Hindlimb muscle (tissue), 1 donor: Measurements from ENCODE around the gene SLC39A3. TPM values are rescaled to one million over a fixed set of nuclear protein-coding genes. Genes with fewer than 3 reads are reported as not detected.

Source experiments
- DNase-seq: peaks from one replicate; pipeline ENCODE4 v3.0.0-alpha.2; 2013
- polyA plus RNA-seq: library from polyadenylated mRNA; unstranded; fragments of 120-200 nt; gene quantifications from one replicate; pipeline ENCODE4 v1.2.1, GENCODE V29; 2013; ENCODE audit not compliant: insufficient read length

SLC39A3 gene, protein sequence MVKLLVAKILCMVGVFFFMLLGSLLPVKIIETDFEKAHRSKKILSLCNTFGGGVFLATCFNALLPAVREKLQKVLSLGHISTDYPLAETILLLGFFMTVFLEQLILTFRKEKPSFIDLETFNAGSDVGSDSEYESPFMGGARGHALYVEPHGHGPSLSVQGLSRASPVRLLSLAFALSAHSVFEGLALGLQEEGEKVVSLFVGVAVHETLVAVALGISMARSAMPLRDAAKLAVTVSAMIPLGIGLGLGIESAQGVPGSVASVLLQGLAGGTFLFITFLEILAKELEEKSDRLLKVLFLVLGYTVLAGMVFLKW
- 14.8 TPM for polyA plus RNA-seq

DNA sequence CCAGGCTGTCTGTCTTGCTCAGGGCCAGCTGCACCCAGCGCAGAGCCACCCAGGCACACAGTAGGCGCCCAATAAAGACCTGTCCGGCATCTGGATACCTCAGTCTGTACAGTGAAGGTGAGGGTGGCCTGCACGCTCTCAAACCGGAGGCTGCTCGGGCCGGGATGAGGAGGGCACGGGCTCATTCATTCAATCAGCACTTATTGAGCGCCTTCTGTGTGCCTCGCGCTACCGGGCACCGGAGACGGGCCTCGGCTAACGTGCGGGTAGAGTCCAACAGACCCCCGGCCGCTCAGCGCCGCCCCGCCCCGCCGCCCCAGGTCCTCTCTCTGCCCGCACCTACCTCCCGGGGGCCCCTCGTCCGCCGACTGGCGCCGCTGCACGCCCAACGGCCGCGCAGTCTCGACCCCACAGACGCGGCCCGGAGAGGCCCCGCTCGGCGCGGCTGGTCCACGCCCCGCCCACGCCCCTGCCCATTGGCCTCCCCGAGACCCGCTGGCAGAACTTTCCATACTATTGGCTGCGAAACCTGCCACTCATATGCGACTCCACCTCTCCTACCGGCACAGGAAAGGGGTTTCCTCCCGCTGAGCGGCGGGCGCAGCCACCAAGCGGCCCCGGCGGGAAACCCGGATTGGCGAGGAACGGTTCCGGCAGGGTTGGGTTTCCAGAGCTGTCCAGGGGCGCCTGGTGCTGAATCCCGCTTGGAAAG, at the start of gene SLC39A3:
TSS of gene SLC39A3 (minus strand) at position 416 of the 712 bp plus-strand sequence. CDS start 2,760 bp downstream, outside the sequence.
- DNase-seq: peak; percentile 96

DNA sequence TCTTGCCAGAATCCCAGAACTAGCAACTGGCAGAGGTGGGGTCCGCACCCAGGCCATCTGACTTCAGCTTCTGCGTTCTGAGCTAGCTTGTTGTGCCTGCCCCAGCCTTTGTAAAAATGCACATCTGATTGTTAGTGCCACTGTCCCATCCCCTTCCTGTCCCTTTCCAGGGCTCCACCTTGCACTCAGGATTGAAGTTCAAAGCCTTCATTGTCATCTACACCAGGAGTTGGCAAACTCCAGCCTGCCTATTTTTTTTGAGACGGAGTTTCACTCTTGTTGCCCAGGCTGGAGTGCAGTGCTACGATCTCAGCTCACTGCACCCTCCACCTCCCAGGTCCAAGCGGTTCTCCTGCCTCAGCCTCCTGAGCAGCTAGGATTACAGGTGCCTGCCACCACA, 48.4 kb upstream of the SLC39A3 start:
- no peak for DNase-seq

DNA sequence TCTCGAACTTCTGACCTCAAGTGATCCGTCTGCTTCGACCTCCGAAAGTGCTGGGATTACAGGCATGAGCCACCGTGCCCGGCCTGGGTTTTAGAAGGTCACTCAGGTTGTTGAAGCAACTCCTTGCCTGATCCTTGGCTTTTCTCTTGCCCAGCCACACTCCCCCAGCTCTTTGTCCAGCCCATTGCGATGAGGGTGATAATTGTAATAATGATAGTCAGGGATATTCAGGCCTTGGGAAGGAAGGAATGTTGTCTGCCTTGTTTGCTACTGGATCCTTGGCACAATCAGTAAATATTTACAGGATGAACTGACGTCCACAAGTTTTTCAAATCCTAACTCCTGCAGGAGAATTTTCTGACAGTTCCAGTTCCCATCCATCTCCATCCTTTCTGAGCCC, 47.3 kb upstream of the SLC39A3 start:
- DNase-seq: no peak

DNA sequence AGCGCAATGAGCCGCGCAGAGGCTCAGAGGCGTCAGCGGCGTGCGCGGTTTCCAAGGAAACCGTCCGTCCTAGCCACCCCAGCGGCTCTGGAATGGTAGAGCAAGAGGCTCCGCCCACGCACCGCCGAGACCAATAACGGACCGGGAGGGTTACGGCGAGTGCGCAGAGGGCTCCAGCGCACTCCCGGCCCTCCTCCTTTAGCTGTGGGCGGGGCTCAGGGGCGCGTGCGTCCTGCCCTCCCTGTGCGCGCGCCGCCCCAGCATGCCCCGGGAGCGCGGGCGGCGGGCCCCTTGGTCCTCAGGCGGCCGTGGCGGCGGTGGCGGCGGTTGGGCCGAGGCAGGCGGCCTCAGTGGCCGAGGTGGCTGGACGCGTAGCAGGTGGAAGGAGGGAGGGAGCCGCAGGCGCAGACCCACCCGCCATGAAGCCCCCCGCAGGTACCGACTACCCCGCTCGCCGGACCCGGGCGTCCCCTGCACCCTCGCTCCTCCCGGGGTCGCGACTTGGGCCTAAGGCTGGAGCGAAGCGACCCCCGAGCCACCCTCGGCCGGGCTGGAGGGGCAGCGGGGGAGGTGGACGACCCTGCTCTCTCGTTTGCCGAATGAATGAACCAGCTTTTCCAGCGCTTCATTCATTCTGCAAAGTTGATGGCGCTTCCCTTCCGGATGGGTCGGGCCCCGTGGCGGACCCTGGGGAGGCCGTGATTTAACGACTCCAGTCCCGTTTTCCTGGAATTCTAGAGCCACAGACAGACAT, 45.6 kb upstream of the SLC39A3 start, which contains the start of gene THOP1:
TSS of gene THOP1 (plus strand) at position 260 of the 754 bp plus-strand sequence. CDS start at position 420, 160 bp downstream.
- DNase-seq: peak; percentile 99

DNA sequence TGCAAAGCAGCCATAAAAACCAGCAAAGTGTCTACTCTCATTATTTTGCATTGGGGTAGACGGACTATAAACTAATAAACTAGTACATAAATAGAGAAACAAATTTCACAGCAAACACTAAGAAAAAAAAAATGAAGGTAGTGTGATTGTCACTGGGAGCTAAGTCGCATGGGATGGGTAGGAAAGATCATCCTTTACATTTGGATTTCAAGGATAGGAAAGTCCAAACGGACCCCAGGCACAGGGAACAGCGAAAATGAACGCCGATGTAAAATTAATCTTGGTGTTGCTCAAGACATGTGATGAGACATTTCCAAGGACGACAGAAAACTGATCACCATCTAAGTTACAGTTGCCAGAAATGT, 43.9 kb upstream of the SLC39A3 start:
- no peak for DNase-seq

DNA sequence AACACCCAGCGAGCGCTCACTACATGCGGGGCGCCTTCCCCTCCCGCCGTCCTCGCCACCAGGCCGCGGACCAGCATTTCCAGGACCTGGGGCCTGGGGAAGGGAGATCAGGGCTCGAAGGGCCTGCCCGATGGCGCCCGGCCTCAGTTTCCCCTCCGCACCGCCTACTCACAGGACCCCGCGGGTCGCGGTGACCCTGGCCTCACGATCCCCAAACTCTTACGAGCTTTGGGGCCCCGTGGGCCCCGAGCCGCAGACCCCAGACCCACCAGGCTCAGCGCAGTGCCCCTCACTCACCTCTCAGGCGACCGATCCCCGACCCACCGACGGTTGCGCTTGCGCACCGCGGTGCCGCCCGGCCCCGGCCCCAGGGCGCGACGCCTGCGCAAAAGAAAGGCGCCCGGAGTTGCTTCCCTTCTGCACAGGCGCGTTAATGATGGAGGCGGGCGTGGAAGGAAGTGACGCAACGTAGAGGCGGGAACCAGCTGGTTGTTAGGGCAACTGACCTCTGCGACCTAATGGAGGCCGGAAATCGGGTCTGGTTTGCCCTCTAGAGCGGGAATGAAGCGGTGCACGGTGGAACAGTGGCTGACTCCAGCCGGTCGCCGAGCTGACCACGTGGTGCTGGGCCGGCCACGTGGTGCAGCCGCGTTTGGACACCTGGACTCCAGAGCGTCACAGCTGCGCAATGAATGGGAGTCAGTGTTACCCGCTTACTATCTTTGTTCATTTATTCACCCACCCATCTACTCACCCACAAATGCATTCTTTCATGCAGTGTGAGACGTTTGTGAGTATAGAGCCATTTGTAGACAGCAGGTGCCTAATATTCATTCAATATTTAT, 43.3 kb upstream of the SLC39A3 start, which contains the start of gene SGTA:
TSS of gene SGTA (minus strand) at position 338 of the 845 bp plus-strand sequence. CDS start 14,205 bp downstream, outside the sequence.
- DNase-seq: peak; percentile 96

DNA sequence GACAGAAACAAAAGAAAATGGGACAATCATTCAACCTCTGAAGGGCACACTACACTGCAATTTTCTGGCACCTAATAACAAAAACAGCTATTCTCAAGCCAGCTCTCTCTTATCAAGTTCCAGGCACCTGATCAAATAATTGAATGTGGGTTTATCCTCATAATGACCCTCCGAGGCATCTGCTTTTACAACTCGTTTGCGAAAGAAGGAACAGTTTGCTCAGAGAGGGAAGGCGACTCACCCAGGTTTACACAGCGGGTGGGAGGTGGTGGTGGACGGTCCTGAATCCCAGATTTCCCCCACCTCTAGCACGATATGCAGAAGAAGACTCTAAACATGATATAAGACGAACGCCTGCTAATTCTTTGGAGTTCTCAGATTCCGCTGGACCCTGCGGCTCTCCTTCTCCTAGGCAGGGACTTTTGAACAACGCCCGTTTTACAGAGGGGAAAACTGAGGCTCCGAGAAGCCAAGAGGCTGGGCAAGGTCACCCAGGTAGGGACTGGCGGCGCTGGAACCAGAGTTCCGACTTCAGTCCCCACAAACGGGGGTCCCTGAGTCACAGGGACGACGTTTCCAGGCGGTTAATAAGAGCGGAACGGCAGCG, 42.6 kb upstream of the SLC39A3 start:
- no peak for DNase-seq

DNA sequence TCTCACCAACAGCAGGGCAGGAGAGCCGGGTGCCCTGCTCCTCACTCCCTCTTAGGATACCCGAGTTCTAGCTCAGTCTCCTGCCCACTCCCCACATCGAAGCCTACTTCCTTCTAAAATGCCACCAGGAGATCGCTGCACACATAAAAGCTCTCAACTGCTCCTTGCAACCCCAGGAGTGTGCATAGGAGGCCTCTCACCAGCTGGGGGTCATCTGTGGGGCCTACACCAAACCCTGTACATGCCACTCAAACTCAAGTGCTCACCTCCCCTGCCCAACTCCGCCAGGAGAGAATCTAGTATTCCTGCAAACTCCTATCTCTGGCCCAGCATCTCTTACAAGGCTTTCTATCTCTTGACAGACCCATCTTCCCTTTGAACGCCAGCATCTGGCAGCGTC, 40.5 kb upstream of the SLC39A3 start:
- no peak for DNase-seq

DNA sequence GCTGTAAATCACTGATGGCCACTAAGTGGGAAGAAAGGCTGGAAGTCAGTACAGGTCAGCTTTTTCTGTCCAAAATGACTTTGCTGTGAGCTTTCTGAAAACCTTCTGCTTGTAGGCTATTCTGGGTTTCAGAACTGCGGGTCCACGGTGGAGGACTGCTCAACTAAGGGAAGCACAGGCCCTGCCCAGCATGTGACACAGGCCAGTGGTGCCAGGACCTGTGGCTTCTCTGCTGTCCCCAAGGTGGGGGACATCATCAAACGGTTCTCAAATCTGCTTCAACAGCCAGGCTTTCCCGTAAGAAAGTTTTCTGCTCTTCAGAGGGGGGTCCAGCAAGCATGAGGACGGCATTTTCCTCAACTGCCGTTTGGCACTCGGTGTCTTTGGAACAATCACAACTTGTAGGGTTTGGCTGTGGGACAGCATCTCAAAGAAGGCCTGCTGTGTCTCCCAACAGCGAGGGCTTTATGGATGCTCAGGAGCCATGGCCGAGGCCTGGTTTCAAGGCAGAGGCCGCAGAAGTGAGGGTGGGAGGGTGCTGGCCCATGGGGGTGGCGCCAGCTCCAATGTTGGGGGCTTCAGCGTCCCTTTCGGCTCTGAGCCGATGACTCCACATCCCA, 39.4 kb upstream of the SLC39A3 start:
- no peak for DNase-seq

DNA sequence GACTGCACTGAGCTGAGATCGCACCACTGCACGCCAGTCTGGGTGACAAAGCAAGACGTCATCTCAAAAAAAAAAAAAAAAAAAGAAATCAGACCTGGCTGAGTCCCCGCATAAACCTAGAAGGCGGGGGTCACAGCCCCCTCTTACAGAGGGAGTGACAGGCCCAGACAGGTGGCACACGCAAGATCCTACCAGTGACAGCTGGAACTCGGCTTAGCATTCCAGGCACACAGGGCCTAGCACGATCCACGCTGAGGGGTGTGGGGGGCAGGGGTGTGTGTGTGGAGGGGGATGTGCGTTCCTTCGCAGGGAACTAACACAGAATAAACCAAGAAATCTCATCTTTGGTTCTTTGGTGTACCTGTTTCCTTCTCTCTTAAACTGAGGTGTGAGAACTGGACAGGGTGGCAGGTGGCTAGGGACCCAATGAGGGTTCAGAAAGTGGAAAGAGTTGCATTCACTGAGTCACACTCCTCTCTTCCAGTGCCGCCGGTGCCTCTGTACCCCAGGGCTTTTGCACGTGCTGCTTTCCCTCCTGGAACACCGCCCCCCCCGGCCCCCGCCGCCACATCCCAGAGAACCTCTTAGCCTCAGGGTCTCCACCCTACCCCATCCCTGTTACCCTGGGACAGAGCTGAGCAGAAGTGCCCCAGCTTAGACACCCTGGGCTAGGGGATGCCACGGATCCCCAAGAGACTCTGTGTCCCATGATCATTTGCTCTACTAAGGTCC, 38.3 kb upstream of the SLC39A3 start:
- DNase-seq: no peak

DNA sequence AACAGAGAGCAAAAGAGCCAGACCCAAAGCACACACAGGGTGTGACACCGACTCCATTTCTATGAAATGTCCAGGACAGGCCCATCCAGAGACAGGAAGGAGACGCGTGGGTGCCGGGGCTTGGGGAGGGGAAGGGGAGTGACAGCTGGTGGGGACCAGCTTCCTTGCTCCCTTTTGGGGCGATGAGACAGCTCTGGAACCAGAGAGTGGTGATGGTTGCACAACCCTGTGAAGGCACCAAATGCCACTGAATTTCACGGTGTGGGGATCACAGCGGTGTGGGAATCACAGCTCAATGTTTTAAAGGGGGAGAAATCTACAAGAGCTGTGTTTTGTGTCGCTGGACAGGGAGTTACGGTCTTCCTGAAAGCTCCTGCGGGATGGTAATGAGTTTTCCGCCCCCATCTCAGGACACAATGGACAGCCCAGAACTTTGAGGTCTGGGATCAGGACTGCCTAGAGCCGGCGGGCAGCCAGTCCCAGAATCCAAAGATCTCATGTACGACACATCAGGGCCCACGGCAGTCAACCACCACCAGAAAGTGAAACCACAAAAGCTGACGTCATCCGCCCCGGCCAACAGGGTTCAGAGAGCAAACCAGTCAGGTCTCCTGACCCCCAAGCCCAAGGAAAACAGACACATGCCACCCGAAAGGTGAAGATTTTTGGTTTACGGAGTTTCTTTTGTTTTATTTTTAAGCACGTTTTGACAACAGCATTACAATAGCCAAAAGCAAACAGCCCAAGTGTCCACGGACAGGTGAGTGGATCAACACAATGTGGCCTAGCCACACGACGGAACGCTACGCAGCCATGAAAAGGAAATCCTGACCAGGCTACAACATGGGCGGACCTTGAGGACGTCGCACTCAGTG, 36.0 kb upstream of the SLC39A3 start:
- DNase-seq: no peak

DNA sequence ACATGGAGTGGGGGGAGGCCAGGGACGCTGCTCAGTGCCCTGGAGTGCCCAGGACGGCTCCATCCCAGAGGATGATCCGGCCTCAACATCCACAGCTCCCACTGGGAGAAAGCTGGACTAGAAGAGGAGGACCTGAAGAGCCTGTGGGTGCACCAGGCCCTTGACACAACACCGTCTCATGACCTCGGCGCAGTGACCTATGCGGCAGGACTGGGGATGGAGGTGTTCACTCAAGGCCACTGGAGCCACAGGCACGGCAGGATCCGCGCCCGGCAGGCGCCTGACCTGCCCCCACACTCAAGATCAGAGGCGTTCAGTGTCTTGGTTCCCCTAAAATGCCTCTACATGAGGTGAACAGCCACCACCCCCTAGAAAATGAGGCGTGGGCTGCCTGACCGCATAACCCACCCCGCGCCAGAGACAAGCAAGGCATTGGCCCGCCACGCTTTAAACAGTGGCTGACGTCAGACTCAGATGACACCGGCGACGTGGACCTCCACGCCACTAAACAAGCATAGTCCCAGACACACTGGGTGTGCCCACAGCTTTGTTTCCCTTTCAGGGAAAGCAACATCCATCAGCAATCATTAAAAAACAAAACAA, 35.2 kb upstream of the SLC39A3 start:
- no peak for DNase-seq

DNA sequence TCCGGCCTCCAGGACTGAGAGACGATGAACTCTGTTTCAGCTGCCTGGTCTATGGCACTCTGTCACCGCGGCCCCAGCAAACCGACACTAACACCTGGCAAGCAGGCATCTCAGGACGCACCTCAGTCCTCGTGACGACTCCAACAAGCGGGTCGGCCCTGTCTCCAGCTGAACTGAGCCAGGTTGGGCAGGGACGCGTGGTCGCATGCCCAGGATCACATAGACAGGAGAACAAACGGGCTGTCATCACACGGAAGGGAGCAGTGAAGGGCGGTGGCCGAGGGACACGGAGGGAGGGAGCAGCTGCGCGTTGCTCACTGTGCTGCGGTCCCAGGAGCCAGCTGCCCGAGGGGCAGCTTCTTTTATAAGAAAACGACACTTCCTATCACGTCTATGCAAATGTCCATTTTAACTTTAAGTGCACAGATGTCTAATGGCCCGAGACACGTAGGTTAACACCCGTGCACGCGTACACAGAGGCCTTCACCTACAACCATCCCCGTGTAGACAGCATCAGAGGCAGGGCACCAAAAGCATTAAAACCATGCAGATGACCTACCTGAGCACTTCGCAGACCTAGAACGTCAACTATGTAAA, 34.4 kb upstream of the SLC39A3 start:
- DNase-seq: no peak

DNA sequence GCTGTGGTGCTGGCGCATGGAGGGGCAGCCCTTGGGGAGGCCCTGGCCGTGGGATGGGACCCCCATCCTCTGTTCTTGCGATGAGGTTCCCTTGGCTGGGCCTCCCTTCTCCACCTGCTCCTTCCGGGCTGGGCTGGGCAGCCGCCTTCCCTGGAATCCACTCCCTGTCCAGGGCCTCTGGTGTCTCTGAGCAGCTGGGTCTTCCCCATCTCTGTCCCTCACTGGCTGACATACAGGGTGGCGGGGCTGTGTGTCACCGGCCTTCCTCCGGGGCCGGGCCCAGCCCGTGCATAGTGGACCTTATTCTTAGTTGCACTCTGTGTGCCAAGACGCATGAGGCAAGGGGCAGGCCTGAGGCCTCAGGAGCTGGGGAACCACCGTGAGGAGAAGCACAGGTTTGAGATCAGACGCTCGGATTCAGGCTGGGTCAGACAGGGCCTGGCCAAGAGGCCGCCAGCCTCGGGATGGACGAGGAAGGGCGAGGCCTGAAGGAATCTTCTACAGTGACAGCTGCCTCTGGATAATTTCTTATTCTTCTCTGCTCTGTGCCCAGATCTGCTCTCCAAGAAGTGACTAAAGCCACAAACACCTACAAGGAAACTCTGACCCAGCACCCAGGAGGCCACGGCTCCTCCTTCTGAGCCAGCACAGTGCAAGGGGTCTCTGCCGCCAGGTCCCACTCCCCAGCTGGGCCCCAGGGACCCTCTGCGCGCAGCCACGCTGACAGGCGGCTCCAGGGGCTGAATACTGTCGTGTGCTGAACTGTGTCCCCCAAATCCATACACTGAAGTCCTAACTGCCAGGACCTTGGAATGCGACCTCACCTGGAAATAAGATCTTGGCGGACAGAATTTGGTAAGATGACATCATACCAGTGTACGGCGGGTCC, 32.2 kb upstream of the SLC39A3 start:
- peak; percentile 24 for DNase-seq

DNA sequence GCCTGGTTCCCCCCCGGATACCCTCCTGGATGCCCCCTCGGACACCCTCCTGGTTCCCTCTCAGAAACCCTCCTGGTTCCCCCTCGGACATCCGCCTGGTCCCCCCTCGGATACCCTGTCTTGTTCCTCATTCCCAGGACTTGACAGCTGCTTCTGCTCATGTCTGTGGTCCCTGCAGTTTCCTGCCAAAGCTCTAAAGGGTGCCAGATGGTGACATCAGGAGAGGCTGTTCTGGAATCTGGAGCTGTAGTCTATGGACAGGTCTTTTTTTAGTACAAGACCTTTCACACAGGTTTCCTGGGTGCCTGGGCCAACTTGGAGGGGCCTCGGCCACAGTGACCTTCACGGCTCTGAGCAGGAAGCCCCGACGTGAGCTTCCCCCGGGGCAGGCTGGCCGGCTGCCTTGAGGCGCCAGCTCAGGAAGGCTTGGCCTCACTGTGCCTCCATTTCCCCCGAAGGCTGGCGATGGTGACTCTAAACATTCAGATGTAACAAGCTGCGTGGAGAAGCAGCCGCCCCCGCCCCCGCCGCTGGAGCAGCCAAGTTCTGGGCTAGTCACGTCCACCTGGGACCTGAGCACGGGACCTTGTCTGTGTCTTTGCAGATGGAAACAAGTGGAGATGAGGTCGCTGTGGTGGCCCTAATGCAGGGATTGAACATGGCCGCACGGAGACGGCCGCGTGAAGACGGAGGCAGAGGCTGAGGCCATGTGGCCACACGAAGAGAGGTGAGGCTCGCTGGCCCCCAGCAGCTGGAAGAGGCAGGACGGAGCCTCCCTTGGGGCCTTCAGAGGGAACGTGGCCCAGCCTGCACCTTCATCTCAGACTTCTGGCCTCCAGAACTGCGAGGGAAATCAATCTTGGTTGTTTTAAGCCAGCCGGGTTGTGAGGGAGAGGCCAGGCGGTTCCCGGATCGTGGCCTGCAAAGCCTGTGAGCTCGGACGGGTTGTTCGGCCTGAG, 30.5 kb upstream of the SLC39A3 start:
- peak; percentile 67 for DNase-seq

DNA sequence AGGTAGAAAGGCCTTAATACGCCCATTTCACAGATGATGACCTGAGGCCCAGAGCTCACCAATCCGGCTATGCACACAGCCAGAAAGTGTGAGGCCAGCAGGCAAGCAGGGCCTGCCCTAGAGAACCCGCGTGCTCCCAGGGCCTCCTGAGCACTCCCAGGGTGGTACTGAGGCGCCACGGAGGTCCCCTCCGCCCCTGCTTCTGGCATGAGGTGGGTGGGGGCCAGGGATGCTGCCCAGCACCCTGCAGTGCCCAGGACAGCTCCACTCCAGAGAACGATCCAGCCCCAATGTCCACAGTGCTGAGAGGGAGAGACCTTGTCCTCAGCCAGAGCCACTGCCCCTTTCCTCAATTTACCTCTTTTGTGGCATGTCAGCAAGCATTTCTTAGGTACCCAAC, 29.4 kb upstream of the SLC39A3 start:
- no peak for DNase-seq
